SK-N-SH (cell line): Measurements from ENCODE around the gene THBS3. TPM values are rescaled to one million over a fixed set of nuclear protein-coding genes. Genes with fewer than 3 reads are reported as not detected.

Experiments used
- CTCF ChIA-PET: fragments of 300-600, 350-600 bp; formaldehyde crosslinking; extraction: SDS; loops from one replicate; lab custom pipeline; 2021; lab: Yijun Ruan, JAX
- POLR2A ChIA-PET: fragments of 350-600 bp; sonication (Branson Sonifier 250); formaldehyde crosslinking; extraction: SDS; loops from one replicate; lab custom pipeline; 2020; ENCODE audit warnings: antibody characterized with exemption, inconsistent platforms; lab: Yijun Ruan, JAX
- DNase-seq: peaks from one replicate; pipeline ENCODE4 v3.0.0; 2012
- H2AFZ ChIP-seq: fragments of 200-600 bp; sonication (generic); 2 replicates; pipeline ENCODE4 v1.8.1; 2016; ENCODE audit warnings: antibody characterized with exemption, mild to moderate bottlenecking, low read depth
- H3F3A ChIP-seq: fragments of 200-600 bp; sonication (generic); replicated peaks from 2 replicates; pipeline ENCODE3; 2016; ENCODE audit warnings: antibody characterized with exemption, mild to moderate bottlenecking; ENCODE audit not compliant: insufficient read depth
- H3K27ac ChIP-seq, 2 experiments: fragments of 200-500 bp in 1 of 2; fragments of 200-600 bp in 1 of 2; sonication (Bioruptor generic) in 1 of 2; sonication (generic), shearing (Covaris generic) in 1 of 2; 2 replicates each; pipeline versions ENCODE4 v1.5.1 to v1.6.1; 2014 to 2016; ENCODE audit warnings: low read depth in 2 of 2, inconsistent platforms in 1 of 2, low read length in 1 of 2, mild to moderate bottlenecking in 1 of 2, mixed read lengths in 1 of 2
- H3K27me3 ChIP-seq: fragments of 200-600 bp; sonication (generic), shearing (Covaris generic); 2 replicates; pipeline ENCODE4 v1.6.1; 2016; ENCODE audit warnings: mixed run types; ENCODE audit not compliant: insufficient read depth
- H3K36me3 ChIP-seq, 2 experiments: fragments of 200-500 bp in 1 of 2; fragments of 200-600 bp in 1 of 2; sonication (Bioruptor generic) in 1 of 2; sonication (generic) in 1 of 2; replicated peaks in 1 of 2; 2 replicates each; pipeline versions ENCODE3 to v1.5.1; 2014 to 2016; ENCODE audit warnings: low read length in 1 of 2, mild to moderate bottlenecking in 1 of 2; ENCODE audit not compliant: insufficient read depth in 2 of 2, control insufficient read depth in 1 of 2
- H3K4me1 ChIP-seq, 2 experiments: fragments of 200-500 bp in 1 of 2; fragments of 200-600 bp in 1 of 2; sonication (Bioruptor generic) in 1 of 2; sonication (generic), shearing (Covaris generic) in 1 of 2; 2 replicates each; pipeline versions ENCODE4 v1.5.1 to v1.6.1; 2014 to 2016; ENCODE audit warnings: low read depth in 1 of 2, low read length in 1 of 2, mixed run types in 1 of 2; ENCODE audit not compliant: insufficient read depth in 2 of 2, control insufficient read depth in 1 of 2
- H3K4me2 ChIP-seq: fragments of 200-600 bp; sonication (generic), shearing (Covaris generic); 2 replicates; pipeline ENCODE4 v1.6.1; 2017; ENCODE audit warnings: mixed run types
- H3K4me3 ChIP-seq, 2 experiments: fragments of 200-500 bp in 1 of 2; fragments of 200-600 bp in 1 of 2; sonication (Bioruptor generic) in 1 of 2; sonication (generic), shearing (Covaris generic) in 1 of 2; 2 replicates each; pipeline versions ENCODE4 v1.5.1 to v1.8.1; 2014 to 2016; ENCODE audit warnings: low read depth in 2 of 2, inconsistent platforms in 1 of 2, low read length in 1 of 2, mild to moderate bottlenecking in 1 of 2, mixed read lengths in 1 of 2, moderate library complexity in 1 of 2
- H3K79me2 ChIP-seq: fragments of 200-600 bp; sonication (generic); 2 replicates; pipeline ENCODE4 v1.8.1; 2017; ENCODE audit warnings: mild to moderate bottlenecking; ENCODE audit not compliant: insufficient read depth
- H3K9ac ChIP-seq: fragments of 200-600 bp; sonication (generic); 2 replicates; pipeline ENCODE4 v1.6.1; 2017; ENCODE audit warnings: mixed run types
- H3K9me2 ChIP-seq: fragments of 200-600 bp; sonication (generic); 2 replicates; pipeline ENCODE4 v1.6.1; 2017; ENCODE audit warnings: mixed run types
- H3K9me3 ChIP-seq: fragments of 200-600 bp; sonication (generic); 2 replicates; pipeline ENCODE4 v1.6.1; 2017; ENCODE audit warnings: mixed run types, mild to moderate bottlenecking, moderate library complexity
- H4K20me1 ChIP-seq: fragments of 200-600 bp; sonication (generic); 2 replicates; pipeline ENCODE4 v1.6.1; 2017; ENCODE audit warnings: mild to moderate bottlenecking, mixed run types; ENCODE audit not compliant: insufficient read depth
- CHD2 ChIP-seq: fragments of 150-350 bp; IDR thresholded peaks from 2 replicates; pipeline ENCODE4 v1.6.1; 2018; ENCODE audit warnings: low read length; ENCODE audit not compliant: partially characterized antibody
- ELF1 ChIP-seq: IDR thresholded peaks from 2 replicates; pipeline ENCODE4 v1.4.0; 2012
- EZH2phosphoT487 ChIP-seq: fragments of 200-600 bp; sonication (generic); IDR thresholded peaks from 2 replicates; pipeline ENCODE4 v1.6.1; 2017; ENCODE audit warnings: low read depth, mixed run types, mild to moderate bottlenecking, antibody characterized with exemption, moderate library complexity, borderline replicate concordance
- FOXJ3 ChIP-seq: sonication (generic); formaldehyde crosslinking; IDR thresholded peaks from 2 replicates; pipeline ENCODE4 v1.5.1; 2020; ENCODE audit warnings: mild to moderate bottlenecking, missing genetic modification reagents
- IRF3 ChIP-seq: fragments of 150-350 bp; IDR thresholded peaks from 2 replicates; pipeline ENCODE4 v1.6.1; 2016; ENCODE audit warnings: mild to moderate bottlenecking, low read depth, low read length
- JUND ChIP-seq: IDR thresholded peaks from 2 replicates; pipeline ENCODE4 v1.4.0; 2012
- MEF2A ChIP-seq: IDR thresholded peaks from 2 replicates; pipeline ENCODE4 v1.4.0; 2012; ENCODE audit warnings: low read depth, borderline replicate concordance
- MXI1 ChIP-seq: IDR thresholded peaks from 2 replicates; pipeline ENCODE4 v1.6.1; 2012; ENCODE audit warnings: mild to moderate bottlenecking, low read depth, low read length, improper control_type of control experiment
- POLR2AphosphoS5 ChIP-seq: IDR thresholded peaks from 2 replicates; pipeline ENCODE4 v1.6.1; 2012; ENCODE audit warnings: low read depth, low read length
- SMC3 ChIP-seq: IDR thresholded peaks from 2 replicates; pipeline ENCODE4 v1.6.1; 2012; ENCODE audit warnings: low read depth, low read length, improper control_type of control experiment
- TAF1 ChIP-seq: IDR thresholded peaks from 2 replicates; pipeline ENCODE4 v1.6.1; 2012; ENCODE audit warnings: low read depth, mild to moderate bottlenecking, low read length, moderate library complexity, borderline replicate concordance
- USF2 ChIP-seq: fragments of 150-350 bp; IDR thresholded peaks from 2 replicates; pipeline ENCODE4 v1.6.1; 2017; ENCODE audit warnings: antibody characterized with exemption, low read length, low read depth, borderline replicate concordance
- WGBS: methylation state at CpG from one replicate; pipeline ENCODE4 v1.1.6; 2017; ENCODE audit warnings: low lambda C conversion rate; 5-methylcytosine and 5-hydroxymethylcytosine counted together
- polyA plus RNA-seq, 3 experiments: library from polyadenylated mRNA; depleted of rRNA; stranded (reverse); fragments of >200 nt; gene quantifications; 2 replicates each; pipeline ENCODE4 v1.2.3, GENCODE V29; 2012
- TF ChIP-seq, protein P1 (sequence below): IDR thresholded peaks from 2 replicates; pipeline ENCODE4 v1.6.1; 2012; ENCODE audit warnings: mild to moderate bottlenecking, low read depth, low read length, moderate library complexity
- TF ChIP-seq, protein P2 (sequence below): IDR thresholded peaks from 2 replicates; pipeline ENCODE4; 2012

THBS3 gene
- polyA plus RNA-seq, 1 of the 3 experiments (the other 2 are of a cell fraction): 124 TPM

- POLR2A ChIA-PET: interaction anchor here (1.8 kb wide), 1 partner anchor 16 kb away, joined by 6 read pairs; no protein-coding TSS in a partner anchor
Measured at GRCh38 chr1:155177918-155178281, 29.8 kb downstream of the THBS3 start.

More at GRCh38 chr1:155177918-155178281, 29.8 kb downstream of the THBS3 start:
- no peaks in the 10 kb centered on the region for H3K9me2 ChIP-seq
- H3K4me2 ChIP-seq: no peak overlapping the region
- 99% methylated on average over 9 of the region's 9 CpGs for WGBS
- no peak overlapping the region for H2AFZ ChIP-seq
- H3K27ac ChIP-seq: no peak overlapping the region
- H3K9me3 ChIP-seq: no peaks in the 10 kb centered on the region
- no peaks in the 10 kb centered on the region for H3K27me3 ChIP-seq
- H3F3A ChIP-seq: peaks cover 20% of the 10 kb centered on the region
- H3K79me2 ChIP-seq: peaks cover 13% of the 10 kb centered on the region; the same call in 1 of the 2 replicates
- CTCF ChIA-PET: interaction anchor here (0.8 to 9.6 kb wide), 13 partner anchors 8 to 179 kb away, joined by 3 to 203 read pairs (median 8); partner anchors contain the start of gene THBS3
- TF ChIP-seq JUND (no peak), SMC3 (no peak), ELF1 (no peak), POLR2AphosphoS5 (no peak), EZH2phosphoT487 (no peak), MXI1 (no peak), MEF2A (no peak), IRF3 (no peak), FOXJ3 (CRISPR knock-in tag) (no peak), TAF1 (no peak), USF2 (no peak), CHD2 (no peak)
- TF ChIP-seq, protein P1, sequence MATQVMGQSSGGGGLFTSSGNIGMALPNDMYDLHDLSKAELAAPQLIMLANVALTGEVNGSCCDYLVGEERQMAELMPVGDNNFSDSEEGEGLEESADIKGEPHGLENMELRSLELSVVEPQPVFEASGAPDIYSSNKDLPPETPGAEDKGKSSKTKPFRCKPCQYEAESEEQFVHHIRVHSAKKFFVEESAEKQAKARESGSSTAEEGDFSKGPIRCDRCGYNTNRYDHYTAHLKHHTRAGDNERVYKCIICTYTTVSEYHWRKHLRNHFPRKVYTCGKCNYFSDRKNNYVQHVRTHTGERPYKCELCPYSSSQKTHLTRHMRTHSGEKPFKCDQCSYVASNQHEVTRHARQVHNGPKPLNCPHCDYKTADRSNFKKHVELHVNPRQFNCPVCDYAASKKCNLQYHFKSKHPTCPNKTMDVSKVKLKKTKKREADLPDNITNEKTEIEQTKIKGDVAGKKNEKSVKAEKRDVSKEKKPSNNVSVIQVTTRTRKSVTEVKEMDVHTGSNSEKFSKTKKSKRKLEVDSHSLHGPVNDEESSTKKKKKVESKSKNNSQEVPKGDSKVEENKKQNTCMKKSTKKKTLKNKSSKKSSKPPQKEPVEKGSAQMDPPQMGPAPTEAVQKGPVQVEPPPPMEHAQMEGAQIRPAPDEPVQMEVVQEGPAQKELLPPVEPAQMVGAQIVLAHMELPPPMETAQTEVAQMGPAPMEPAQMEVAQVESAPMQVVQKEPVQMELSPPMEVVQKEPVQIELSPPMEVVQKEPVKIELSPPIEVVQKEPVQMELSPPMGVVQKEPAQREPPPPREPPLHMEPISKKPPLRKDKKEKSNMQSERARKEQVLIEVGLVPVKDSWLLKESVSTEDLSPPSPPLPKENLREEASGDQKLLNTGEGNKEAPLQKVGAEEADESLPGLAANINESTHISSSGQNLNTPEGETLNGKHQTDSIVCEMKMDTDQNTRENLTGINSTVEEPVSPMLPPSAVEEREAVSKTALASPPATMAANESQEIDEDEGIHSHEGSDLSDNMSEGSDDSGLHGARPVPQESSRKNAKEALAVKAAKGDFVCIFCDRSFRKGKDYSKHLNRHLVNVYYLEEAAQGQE: no peak
- TF ChIP-seq, protein P2, sequence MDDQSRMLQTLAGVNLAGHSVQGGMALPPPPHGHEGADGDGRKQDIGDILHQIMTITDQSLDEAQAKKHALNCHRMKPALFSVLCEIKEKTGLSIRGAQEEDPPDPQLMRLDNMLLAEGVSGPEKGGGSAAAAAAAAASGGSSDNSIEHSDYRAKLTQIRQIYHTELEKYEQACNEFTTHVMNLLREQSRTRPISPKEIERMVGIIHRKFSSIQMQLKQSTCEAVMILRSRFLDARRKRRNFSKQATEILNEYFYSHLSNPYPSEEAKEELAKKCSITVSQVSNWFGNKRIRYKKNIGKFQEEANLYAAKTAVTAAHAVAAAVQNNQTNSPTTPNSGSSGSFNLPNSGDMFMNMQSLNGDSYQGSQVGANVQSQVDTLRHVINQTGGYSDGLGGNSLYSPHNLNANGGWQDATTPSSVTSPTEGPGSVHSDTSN: no peak
- peaks cover 0 to 27% of the 10 kb centered on the region in 2 experiments; a peak in 2 of 4 replicates for H3K4me1 ChIP-seq
- no peaks in the 10 kb centered on the region for H4K20me1 ChIP-seq
- H3K4me3 ChIP-seq: no peak overlapping the region
- DNase-seq: no peak
- peaks cover 20 to 44% of the 10 kb centered on the region in 2 experiments for H3K36me3 ChIP-seq
- H3K9ac ChIP-seq: no peak overlapping the region
